ENCODE results near the gene ACACA. TPM values are rescaled to one million over a fixed set of nuclear protein-coding genes. Genes with fewer than 3 reads are reported as not detected.
A peak's percentile ranks its signal among the peaks of the same experiment; 100 is the strongest.

ACACA gene
- total and polyA plus RNA-seq, 3 experiments from 2014 or later: 7.5 to 51.1 (median 41.3) TPM

GRCh38 chr17:37373530-37374159 is 33.0 kb downstream of the ACACA start:
- no peaks in the 10 kb centered on the region for H3K9me3 Mint-ChIP-seq
- H3K36me3 Mint-ChIP-seq: no peaks in the 10 kb centered on the region
- peak; percentile 14 to 70 (median 47) for DNase-seq
- H3K27me3 Mint-ChIP-seq: no peaks in the 10 kb centered on the region
- POLR2A ChIA-PET: interaction anchor here (0.6 kb wide), 1 partner anchor 741 kb away, joined by 3 read pairs; no protein-coding TSS in a partner anchor
- CTCF ChIA-PET: interaction anchor here (0.6 to 2.0 kb wide), 16 partner anchors 8 to 1440 kb away, joined by 3 to 11 read pairs (median 4); partner anchors contain the start of gene SYNRG
- Histone ChIP-seq H3K4me1 (ENCODE audit: insufficient read depth, low read length) (no peaks in the 10 kb centered on the region), H3K4me3 (ENCODE audit: low read length) (no peak overlapping the region), H3K9me3 (ENCODE audit: low read length) (no peaks in the 10 kb centered on the region), H3K36me3 (ENCODE audit: insufficient read depth, low read length) (no peaks in the 10 kb centered on the region), H3K27me3 (ENCODE audit: insufficient read depth, low read length, poor library complexity, severe bottlenecking) (no peaks in the 10 kb centered on the region), H3K27ac (ENCODE audit: low read depth, low read length) (no peak overlapping the region)
- H3K4me3 Mint-ChIP-seq: no peak overlapping the region
- H3K27ac Mint-ChIP-seq: peak overlapping the region in 1 of 8 donors; percentile 78
- H3K4me1 Mint-ChIP-seq: peaks cover 0 to 6% (median 4%) of the 10 kb centered on the region in 3 donors

DNA sequence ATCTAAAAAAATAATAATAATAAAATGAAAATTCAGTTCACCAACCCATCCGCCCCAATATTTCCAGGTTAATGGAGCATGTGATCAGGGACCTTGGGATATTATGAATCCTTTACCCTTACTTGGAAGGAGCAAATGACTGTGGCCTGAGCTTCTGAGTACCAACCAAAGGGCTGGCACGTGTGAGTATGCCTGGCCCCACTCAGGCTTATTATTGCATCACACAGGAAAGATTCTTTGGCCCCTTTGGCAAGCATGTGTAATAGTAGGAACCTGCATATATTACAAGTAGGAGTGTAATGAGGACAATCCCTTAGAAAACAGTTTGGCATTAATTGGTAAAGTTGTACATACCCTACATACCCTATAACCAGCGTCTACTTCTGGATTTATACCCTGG is 38.1 kb downstream of the ACACA start:
- DNase-seq: no peak
- no peaks in the 10 kb centered on the region for H3K9me3 ChIP-seq (ENCODE audit: low read length)
- CTCF ChIA-PET: no interaction called here
- Mint-ChIP-seq H3K27ac (no peak overlapping the region), H3K4me1 (peaks cover 0 to 4% (median 3%) of the 10 kb centered on the region in 3 donors), H3K4me3 (no peak overlapping the region), H3K9me3 (no peaks in the 10 kb centered on the region), H3K27me3 (no peaks in the 10 kb centered on the region), H3K36me3 (no peaks in the 10 kb centered on the region)
- H3K4me1 ChIP-seq (ENCODE audit: insufficient read depth, low read length): no peaks in the 10 kb centered on the region
- no peaks in the 10 kb centered on the region for H3K36me3 ChIP-seq (ENCODE audit: insufficient read depth, low read length)
- POLR2A ChIA-PET: no interaction called here
- no peaks in the 10 kb centered on the region for H3K27me3 ChIP-seq (ENCODE audit: insufficient read depth, low read length, poor library complexity, severe bottlenecking)
- no peak overlapping the region for H3K27ac ChIP-seq (ENCODE audit: low read depth, low read length)
- no peak overlapping the region for H3K4me3 ChIP-seq (ENCODE audit: low read length)

DNA sequence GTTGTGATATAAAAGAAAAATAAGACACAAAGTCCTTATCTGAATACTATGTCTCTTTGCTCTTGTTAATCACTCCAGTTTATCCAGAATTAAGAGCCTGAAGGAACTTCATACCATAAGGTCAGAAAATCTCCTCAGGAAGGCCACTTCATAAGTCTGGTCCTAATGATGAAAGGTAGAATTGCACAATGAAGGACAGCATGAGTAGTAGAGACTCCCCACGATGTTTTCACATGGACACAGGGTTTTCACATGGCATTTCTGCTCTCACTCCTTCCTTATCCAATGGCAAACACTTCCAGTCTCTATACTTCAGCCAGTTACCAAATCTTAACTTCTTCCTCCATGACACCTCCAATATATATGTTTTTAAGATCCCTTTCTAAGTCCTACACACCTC is 41.0 kb downstream of the ACACA start:
- Mint-ChIP-seq H3K4me1 (no peaks in the 10 kb centered on the region), H3K4me3 (no peak overlapping the region), H3K27me3 (no peaks in the 10 kb centered on the region), H3K27ac (no peak overlapping the region), H3K36me3 (no peaks in the 10 kb centered on the region), H3K9me3 (no peaks in the 10 kb centered on the region)
- Histone ChIP-seq H3K9me3 (ENCODE audit: low read length) (no peaks in the 10 kb centered on the region), H3K27me3 (ENCODE audit: insufficient read depth, low read length, poor library complexity, severe bottlenecking) (no peaks in the 10 kb centered on the region), H3K36me3 (ENCODE audit: insufficient read depth, low read length) (no peaks in the 10 kb centered on the region), H3K27ac (ENCODE audit: low read depth, low read length) (no peak overlapping the region), H3K4me1 (ENCODE audit: insufficient read depth, low read length) (no peaks in the 10 kb centered on the region), H3K4me3 (ENCODE audit: low read length) (no peak overlapping the region)
- ChIA-PET POLR2A (no interaction called here), CTCF (interaction anchor here (1.0 kb wide), 1 partner anchor 8 kb away, joined by 5 read pairs; no protein-coding TSS in a partner anchor)
- no peak for DNase-seq

- peaks cover 13 to 23% (median 21%) of the 10 kb centered on the region in 3 donors for H3K4me1 Mint-ChIP-seq
- DNase-seq: no peak
- H3K27me3 Mint-ChIP-seq: no peaks in the 10 kb centered on the region
- CTCF ChIA-PET: interaction anchor here (0.7 kb wide), 1 partner anchor 729 kb away, joined by 3 read pairs; no protein-coding TSS in a partner anchor
- Histone ChIP-seq H3K4me3 (ENCODE audit: low read length) (no peak overlapping the region), H3K27ac (ENCODE audit: low read depth, low read length) (no peak overlapping the region), H3K27me3 (ENCODE audit: insufficient read depth, low read length, poor library complexity, severe bottlenecking) (no peaks in the 10 kb centered on the region), H3K9me3 (ENCODE audit: low read length) (no peaks in the 10 kb centered on the region), H3K36me3 (ENCODE audit: insufficient read depth, low read length) (no peaks in the 10 kb centered on the region), H3K4me1 (ENCODE audit: insufficient read depth, low read length) (peaks cover 13% of the 10 kb centered on the region)
- peak overlapping the region in 2 of 8 donors; percentile 5 to 58 for H3K27ac Mint-ChIP-seq
- H3K4me3 Mint-ChIP-seq: peak overlapping the region in 1 of 7 donors; percentile 56
- POLR2A ChIA-PET: no interaction called here
- H3K9me3 Mint-ChIP-seq: no peaks in the 10 kb centered on the region
- no peaks in the 10 kb centered on the region for H3K36me3 Mint-ChIP-seq
Measured at GRCh38 chr17:37361543-37361942, 45.1 kb downstream of the ACACA start.

DNA sequence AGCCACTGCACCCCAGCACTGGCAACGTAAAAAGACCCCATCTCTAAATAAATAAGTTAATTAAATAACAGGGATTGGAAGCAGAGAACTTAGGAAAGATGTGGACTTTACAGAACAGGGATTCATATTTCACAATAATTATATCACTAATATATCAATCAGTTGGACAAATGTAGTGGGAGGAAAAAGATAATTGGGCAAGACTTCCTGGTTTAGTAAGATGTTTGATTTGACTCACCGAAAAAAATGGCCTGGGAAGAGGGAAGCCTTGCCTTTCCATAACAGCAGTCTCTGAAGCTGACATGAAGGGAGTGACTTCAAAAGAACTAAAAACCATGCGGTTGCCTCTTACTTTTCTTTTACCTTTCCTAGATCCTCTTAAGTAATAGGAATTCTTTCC is 46.0 kb downstream of the ACACA start:
- POLR2A ChIA-PET: no interaction called here
- Mint-ChIP-seq H3K27ac (no peak overlapping the region), H3K27me3 (no peaks in the 10 kb centered on the region), H3K36me3 (no peaks in the 10 kb centered on the region), H3K4me1 (peaks cover 13 to 23% (median 21%) of the 10 kb centered on the region in 3 donors), H3K4me3 (peak overlapping the region in 1 of 7 donors; percentile 56), H3K9me3 (no peaks in the 10 kb centered on the region)
- no peaks in the 10 kb centered on the region for H3K9me3 ChIP-seq (ENCODE audit: low read length)
- DNase-seq: no peak
- H3K27ac ChIP-seq (ENCODE audit: low read depth, low read length): no peak overlapping the region
- H3K4me1 ChIP-seq (ENCODE audit: insufficient read depth, low read length): peaks cover 13% of the 10 kb centered on the region
- no peak overlapping the region for H3K4me3 ChIP-seq (ENCODE audit: low read length)
- CTCF ChIA-PET: interaction anchor here (0.7 kb wide), 1 partner anchor 728 kb away, joined by 3 read pairs; no protein-coding TSS in a partner anchor
- no peaks in the 10 kb centered on the region for H3K27me3 ChIP-seq (ENCODE audit: insufficient read depth, low read length, poor library complexity, severe bottlenecking)
- H3K36me3 ChIP-seq (ENCODE audit: insufficient read depth, low read length): no peaks in the 10 kb centered on the region

DNA sequence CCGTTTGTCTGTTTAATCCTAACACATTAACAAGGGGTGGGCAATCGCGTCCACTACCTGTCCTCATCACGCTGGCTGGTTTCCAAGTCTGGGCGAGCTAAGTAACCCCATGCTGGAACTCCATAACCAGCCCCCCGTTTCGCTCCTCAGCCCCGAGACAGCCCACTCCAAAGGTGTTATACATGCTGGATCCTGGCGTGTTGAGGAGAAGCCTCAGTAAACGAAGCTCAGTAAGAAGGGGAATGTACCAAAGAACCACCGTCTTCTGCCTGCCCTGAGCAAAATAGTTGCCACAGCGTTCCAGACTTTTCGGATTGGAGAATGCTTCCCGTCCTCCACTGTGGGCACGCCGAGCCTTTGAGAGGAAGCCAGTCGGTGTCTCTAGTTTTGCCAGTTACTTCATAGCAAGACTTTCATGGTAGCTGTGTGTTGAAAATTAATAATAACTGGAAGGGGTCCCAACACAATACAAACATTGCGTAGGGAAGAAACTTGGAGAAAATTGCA is 46.9 kb downstream of the ACACA start:
- Histone ChIP-seq H3K4me3 (ENCODE audit: low read length) (peak overlapping the region; percentile 51), H3K36me3 (ENCODE audit: insufficient read depth, low read length) (no peaks in the 10 kb centered on the region), H3K27me3 (ENCODE audit: insufficient read depth, low read length, poor library complexity, severe bottlenecking) (no peaks in the 10 kb centered on the region), H3K4me1 (ENCODE audit: insufficient read depth, low read length) (peaks cover 13% of the 10 kb centered on the region), H3K9me3 (ENCODE audit: low read length) (no peaks in the 10 kb centered on the region), H3K27ac (ENCODE audit: low read depth, low read length) (peak overlapping the region; percentile 78)
- H3K36me3 Mint-ChIP-seq: no peaks in the 10 kb centered on the region
- ChIA-PET CTCF (interaction anchor here (2.8 kb wide), 1 partner anchor 13 kb away, joined by 11 read pairs; no protein-coding TSS in a partner anchor), POLR2A (interaction anchor here (1.7 kb wide), 1 partner anchor 249 kb away, joined by 7 read pairs; the partner anchor contains the start of gene SYNRG)
- peak overlapping the region; percentile 74 to 94 (median 88) for H3K27ac Mint-ChIP-seq
- H3K9me3 Mint-ChIP-seq: no peaks in the 10 kb centered on the region
- H3K4me3 Mint-ChIP-seq: peak overlapping the region; percentile 71 to 93 (median 82)
- peaks cover 13 to 23% (median 21%) of the 10 kb centered on the region in 3 donors for H3K4me1 Mint-ChIP-seq
- no peak for DNase-seq
- H3K27me3 Mint-ChIP-seq: no peaks in the 10 kb centered on the region

DNA sequence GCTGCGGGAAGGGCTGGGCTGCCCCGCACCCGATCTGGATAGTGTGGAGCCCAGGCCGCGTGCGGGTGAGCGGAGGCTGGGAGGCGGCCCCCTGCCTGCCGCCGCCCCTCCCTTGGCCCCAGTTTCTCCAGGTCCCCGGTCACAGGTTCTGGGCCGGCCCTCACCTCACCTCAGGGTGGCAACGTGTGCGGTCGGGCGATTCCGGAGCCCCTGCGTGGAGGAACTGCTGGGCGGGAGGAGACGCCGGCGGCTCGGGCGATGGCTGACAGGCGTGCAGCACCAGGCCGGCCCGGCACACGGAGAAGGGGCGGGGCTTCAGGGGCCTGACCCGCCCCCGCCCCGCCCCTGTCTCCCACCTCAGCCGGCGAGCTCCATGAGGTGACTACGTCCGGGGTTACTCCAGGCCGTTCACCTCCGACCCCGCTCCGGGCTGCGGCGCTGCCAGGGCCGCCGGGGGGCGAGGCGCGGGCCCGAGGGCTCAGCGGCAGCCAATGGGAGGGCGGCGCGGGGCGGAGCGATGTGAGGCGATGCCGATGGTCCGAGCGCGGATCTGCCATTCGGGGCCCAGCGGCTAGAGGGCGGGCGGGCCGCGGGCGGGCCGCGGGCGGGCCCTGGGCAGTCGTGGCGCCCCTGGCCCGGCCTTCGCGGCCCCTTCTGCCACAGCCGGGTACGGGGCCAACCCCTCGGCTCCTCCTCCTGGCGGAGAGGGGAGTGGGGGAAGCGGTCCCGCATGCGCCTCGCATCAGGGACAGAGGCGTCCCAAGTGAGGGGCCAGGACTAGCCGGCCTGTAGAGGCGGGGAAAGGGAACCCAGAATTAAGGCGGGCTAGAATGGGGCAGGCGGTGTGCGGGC is 47.6 kb downstream of the ACACA start:
- Mint-ChIP-seq H3K9me3 (no peaks in the 10 kb centered on the region), H3K4me1 (peaks cover 13 to 26% (median 23%) of the 10 kb centered on the region in 3 donors), H3K36me3 (no peaks in the 10 kb centered on the region), H3K4me3 (peak overlapping the region; percentile 78 to 93 (median 89)), H3K27me3 (no peaks in the 10 kb centered on the region), H3K27ac (peak overlapping the region in 7 of 8 donors; percentile 77 to 98 (median 93))
- peak overlapping the region; percentile 73 for H3K4me3 ChIP-seq (ENCODE audit: low read length)
- H3K27me3 ChIP-seq (ENCODE audit: insufficient read depth, low read length, poor library complexity, severe bottlenecking): no peaks in the 10 kb centered on the region
- H3K9me3 ChIP-seq (ENCODE audit: low read length): no peaks in the 10 kb centered on the region
- no peaks in the 10 kb centered on the region for H3K36me3 ChIP-seq (ENCODE audit: insufficient read depth, low read length)
- ChIA-PET POLR2A (interaction anchor here (0.6 to 1.7 kb wide), 3 partner anchors 124 to 1599 kb away, joined by 3 to 9 read pairs (median 7); partner anchors contain the start of gene SYNRG), CTCF (interaction anchor here (0.6 to 2.8 kb wide), 3 partner anchors 14 to 252 kb away, joined by 3 to 11 read pairs (median 4); no protein-coding TSS in a partner anchor)
- H3K4me1 ChIP-seq (ENCODE audit: insufficient read depth, low read length): peaks cover 13% of the 10 kb centered on the region
- H3K27ac ChIP-seq (ENCODE audit: low read depth, low read length): peak overlapping the region; percentile 79
- peak; percentile 90 to 93 (median 91) for DNase-seq

All from CD8-positive, alpha-beta memory T cell (primary cell).